ENCODE data around the gene DDX20.

DDX20 gene

GRCh38 chr1:111804776-111805175, 49.1 kb downstream of the DDX20 start:
- Histone ChIP-seq H3K9me3 (ENCODE audit: severe bottlenecking) (no peaks in the 10 kb centered on the region), H3K27ac (no peak overlapping the region), H3K4me3 (ENCODE audit: low read depth, low read length) (no peak overlapping the region), H3K36me3 (no peaks in the 10 kb centered on the region), H3K27me3 (ENCODE audit: insufficient read depth, low read depth, severe bottlenecking) (no peaks in the 10 kb centered on the region)
- TF ChIP-seq CTCF (IDR thresholded peaks at IDR 0.05; ENCODE audit: low read depth, low read length): no peak
- DNase-seq: peak; percentile 38

GRCh38 chr1:111805251-111805650, 49.5 kb downstream of the DDX20 start:
- Histone ChIP-seq H3K4me3 (ENCODE audit: low read depth, low read length) (no peak overlapping the region), H3K36me3 (no peaks in the 10 kb centered on the region), H3K27ac (no peak overlapping the region), H3K9me3 (ENCODE audit: severe bottlenecking) (no peaks in the 10 kb centered on the region), H3K27me3 (ENCODE audit: insufficient read depth, low read depth, severe bottlenecking) (no peaks in the 10 kb centered on the region)
- DNase-seq: no peak
- no peak for TF ChIP-seq CTCF (IDR thresholded peaks at IDR 0.05; ENCODE audit: low read depth, low read length)

GRCh38 chr1:111811891-111812290, 56.2 kb downstream of the DDX20 start:
- Histone ChIP-seq H3K27me3 (ENCODE audit: insufficient read depth, low read depth, severe bottlenecking) (no peaks in the 10 kb centered on the region), H3K36me3 (no peaks in the 10 kb centered on the region), H3K27ac (no peak overlapping the region), H3K9me3 (ENCODE audit: severe bottlenecking) (no peaks in the 10 kb centered on the region), H3K4me3 (ENCODE audit: low read depth, low read length) (no peak overlapping the region)
- TF ChIP-seq CTCF (IDR thresholded peaks at IDR 0.05; ENCODE audit: low read depth, low read length): no peak
- no peak for DNase-seq

DNA sequence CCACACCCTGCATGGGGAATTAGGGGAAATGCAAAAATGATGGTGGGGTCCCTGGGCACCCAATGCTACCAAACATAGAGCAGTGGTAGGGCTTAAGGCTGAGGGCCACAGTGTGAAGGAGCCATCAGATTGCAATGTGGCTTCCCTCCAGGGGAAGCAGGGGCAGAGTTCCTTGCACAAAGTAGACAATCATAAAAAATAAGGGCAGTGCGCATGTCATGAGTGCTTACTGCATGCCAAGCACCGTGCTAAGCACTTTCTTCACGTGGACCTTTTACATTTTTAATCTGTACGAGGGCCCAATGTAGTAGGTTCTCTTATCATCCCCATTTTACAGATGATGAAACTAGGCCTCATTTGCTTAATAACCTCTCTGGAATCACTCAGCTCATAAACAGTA, 56.6 kb downstream of the DDX20 start:
- no peaks in the 10 kb centered on the region for H3K27me3 ChIP-seq (ENCODE audit: insufficient read depth, low read depth, severe bottlenecking)
- no peak overlapping the region for H3K27ac ChIP-seq
- no peak for TF ChIP-seq CTCF (IDR thresholded peaks at IDR 0.05; ENCODE audit: low read depth, low read length)
- H3K36me3 ChIP-seq: no peaks in the 10 kb centered on the region
- no peak for DNase-seq
- H3K9me3 ChIP-seq (ENCODE audit: severe bottlenecking): no peaks in the 10 kb centered on the region
- H3K4me3 ChIP-seq (ENCODE audit: low read depth, low read length): no peak overlapping the region

DNA sequence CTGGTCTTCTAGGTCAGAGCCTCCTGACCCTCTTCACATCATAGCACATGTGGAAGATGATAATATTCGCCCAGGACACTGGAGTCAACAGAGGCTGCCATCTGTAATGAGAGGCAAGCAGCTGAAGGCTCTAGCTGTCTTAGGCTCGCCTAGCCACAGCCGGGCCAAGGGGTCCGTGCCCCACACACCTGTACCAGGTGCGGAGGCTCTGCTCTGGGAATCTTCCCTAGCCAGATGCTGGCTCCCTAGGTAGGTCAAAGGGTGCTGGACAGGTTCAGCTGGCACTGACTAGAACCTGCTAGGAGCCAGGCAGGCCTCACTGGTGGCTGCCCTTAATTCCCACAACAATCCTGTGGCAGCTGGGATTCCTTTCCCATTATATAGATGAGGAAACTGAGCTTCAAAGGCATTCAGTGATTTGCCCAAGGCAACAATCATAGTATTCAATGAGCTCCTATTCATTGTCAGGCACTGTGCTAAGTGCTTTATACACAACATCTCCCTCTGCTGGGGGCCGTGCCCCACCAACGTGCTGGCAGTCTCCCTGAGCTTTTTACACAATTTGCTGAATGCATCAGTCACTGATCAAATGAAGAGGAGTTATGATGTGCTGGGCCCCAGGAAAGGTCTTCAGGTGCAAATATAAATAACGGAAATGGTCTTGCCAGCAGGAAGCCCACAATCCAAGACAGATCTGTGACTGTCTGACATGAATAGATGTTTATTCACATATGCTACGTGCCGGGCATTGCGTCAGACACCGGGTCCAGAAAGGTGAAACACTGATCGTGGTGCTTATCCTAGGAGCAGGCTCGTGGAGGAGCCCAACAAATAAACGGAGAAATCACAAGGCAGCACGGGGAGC, 58.0 kb downstream of the DDX20 start:
- peak; percentile 26 for DNase-seq
- H3K27me3 ChIP-seq (ENCODE audit: insufficient read depth, low read depth, severe bottlenecking): no peaks in the 10 kb centered on the region

More for the DNA sequence above, 58.0 kb downstream of the DDX20 start:
- Histone ChIP-seq H3K36me3 (no peaks in the 10 kb centered on the region), H3K27ac (no peak overlapping the region), H3K9me3 (ENCODE audit: severe bottlenecking) (no peaks in the 10 kb centered on the region), H3K4me3 (ENCODE audit: low read depth, low read length) (no peak overlapping the region)
- peak; percentile 39; the same call in 1 of the 2 replicates for TF ChIP-seq CTCF (IDR thresholded peaks at IDR 0.05; ENCODE audit: low read depth, low read length)
